HG02642 (cell line): Measurements from ENCODE around the gene ZAR1.
"Not testable (repeated sequence)": the region's sequence is repeated elsewhere in the genome, so short reads cannot be mapped to it uniquely, and the experiment has no call there.

Experiments
- ATAC-seq: cut with Tn5 transposase; IDR thresholded peaks from one replicate; pipeline ENCODE4 v1.9.1; 2021; ENCODE audit warnings: mild to moderate bottlenecking; ENCODE audit not compliant: unreplicated experiment, poor library complexity

ZAR1 gene

GRCh38 chr4:48490012-48490679 is at the start of gene ZAR1:
Gene ZAR1 (plus strand): TSS chr4:48490252. CDS start chr4:48490292, 40 bp downstream.
- no peak for ATAC-seq

DNA sequence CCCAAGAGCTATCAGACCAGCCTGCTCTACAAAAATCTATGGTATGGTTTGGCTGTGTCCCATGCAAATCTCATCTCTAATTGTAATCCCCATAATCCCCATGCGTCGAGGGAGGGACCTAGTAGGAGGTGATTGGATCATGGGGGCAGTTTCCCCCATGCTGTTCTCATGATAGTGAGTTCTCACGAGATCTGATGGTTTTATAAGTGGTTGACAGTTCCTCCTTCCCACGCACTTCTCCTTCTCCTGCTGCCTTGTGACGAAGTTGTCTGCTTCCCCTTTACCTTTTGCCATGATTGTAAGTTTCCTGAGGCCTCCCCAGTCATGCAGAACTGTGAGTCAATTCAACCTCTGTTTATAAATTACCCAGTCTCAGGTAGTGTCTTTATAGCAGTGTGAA is 49.1 kb upstream of the ZAR1 start:
- not testable (repeated sequence) for ATAC-seq

DNA sequence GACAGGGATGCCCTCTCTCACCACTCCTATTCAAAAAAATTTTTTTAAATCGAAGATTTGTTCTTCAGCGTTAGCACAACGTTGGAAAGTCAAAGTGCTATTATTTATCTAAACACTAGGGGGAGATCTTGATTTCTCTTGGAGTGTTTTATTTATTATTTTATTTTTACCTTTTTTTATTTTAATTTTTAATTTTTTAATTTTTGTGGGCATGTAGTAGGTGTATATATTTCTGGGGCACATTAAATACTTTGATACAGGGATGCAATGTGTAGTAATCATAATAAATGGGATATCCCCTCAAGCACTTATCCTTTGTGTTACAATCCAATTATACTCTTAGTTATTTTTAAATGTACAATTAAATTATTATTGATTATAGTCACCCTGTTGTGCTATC is 44.3 kb upstream of the ZAR1 start:
- ATAC-seq: no peak

DNA sequence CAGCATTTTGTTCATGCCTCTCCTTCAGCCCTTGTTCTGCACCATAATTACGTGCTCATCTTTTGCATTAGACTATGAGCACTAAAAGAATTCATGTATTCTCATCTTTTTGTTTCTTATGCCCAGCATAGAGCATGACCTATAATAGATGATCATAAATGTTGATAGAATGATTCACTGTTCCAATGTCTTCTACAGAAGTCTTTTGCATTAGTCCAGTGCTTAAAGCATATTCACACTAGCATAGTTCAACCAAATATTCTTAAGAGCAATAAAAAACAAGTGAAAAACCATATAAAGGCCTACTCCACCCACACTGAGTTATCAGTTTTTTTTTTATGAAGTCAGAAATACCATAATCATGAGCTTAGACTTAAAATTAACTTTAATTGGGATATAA is 43.4 kb upstream of the ZAR1 start:
- ATAC-seq: no peak

DNA sequence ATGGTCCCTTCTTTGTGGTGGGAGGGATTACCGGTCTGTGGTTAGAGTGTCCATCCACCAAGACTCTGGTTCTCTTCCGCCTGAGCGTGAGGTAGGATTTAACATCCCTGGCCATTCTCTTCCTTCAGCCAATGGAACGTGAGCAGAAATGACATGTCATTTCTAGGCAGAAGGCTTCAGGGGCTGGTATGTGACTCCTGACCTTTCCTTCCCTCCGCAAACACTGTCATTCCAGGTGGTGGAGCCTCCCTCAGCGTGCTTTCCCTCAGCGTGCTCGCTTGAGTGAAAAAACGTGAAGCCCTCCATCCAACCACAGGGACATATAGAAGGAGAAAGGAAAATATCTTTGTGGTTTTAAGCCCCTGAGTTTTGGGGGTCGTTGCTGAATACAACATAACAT is 40.9 kb upstream of the ZAR1 start:
- ATAC-seq: no peak

DNA sequence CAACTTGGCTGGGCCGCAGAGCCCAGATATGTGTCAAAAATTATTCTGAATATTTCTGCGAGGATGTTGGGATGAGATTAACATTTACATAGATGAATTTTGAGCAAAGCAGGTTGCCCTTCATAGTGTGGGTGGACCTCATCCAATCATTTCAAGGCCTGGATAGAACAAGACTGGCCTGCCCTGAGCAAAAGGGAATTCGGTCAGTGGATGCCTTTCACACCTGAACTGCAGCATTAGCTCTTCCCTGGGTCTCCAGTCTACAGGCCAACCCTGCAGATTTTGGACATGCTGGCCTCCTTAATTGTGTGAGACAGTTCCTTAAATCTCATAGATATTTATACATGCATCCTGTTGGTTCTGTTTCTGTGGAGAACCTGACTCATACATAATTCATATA is 39.3 kb upstream of the ZAR1 start:
- ATAC-seq: no peak

- ATAC-seq: not testable (repeated sequence)
These were observed 38.4 kb upstream of the ZAR1 start for GRCh38 chr4:48451656-48452055.

GRCh38 chr4:48454591-48454990 is 35.5 kb upstream of the ZAR1 start:
- ATAC-seq: no peak

DNA sequence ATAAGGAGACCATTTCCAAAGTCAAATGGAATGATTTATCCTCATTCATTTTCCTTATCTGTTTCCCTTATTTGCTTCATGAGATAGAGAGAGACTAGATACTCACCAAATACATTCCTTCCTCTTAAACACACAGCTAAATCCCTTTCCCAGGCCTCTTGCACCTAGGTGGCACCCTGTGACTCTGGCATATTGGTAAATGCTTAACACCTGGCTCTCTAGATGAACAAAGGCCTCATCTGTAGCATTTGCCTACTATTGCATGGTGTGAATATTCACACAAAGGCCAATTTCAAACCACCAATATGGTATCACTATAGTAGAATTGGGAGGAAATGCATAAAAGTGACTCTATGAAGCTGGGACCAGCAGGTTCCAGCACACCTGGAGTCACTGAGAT is 29.1 kb upstream of the ZAR1 start:
- ATAC-seq: no peak

DNA sequence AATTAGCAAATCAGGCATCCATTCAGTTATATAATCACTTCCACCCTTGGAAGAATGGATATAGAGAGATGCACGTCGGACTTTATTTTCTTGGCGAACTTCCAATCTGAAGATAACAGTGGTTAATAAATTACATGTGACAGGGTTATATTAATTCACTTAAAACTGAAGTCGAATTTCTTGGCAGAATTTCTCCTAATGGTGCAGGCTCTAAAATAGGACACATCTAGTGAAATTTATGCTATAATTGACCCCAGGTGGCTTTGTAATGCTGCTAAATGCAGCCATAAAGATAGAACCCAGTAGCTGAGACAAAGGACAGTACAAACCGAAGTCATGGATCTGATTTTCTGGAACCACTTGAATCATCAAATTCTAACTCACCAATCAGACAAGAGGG is 27.7 kb upstream of the ZAR1 start:
- ATAC-seq: no peak

- ATAC-seq: no peak
These were observed 22.6 kb upstream of the ZAR1 start for GRCh38 chr4:48467442-48467841.

DNA sequence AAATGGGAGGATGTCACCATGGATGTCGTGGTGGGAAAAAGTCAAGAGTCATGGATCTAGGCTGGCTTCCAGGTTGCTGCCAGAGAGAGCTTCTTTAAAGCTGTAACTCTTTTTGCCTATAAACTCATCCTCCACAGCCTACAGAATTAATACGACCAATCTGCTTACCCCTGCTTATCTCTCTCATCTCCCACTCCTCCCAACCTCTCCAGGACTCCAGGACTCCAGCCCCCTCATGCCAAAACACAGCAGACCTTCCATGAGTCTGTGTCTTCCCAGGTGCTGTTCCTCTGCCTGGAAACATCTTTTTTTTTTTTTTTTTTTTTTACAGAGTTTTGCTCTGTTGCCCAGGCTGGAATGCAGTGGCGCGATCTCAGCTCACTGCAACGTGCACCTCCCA is 22.2 kb upstream of the ZAR1 start:
- ATAC-seq: no peak

DNA sequence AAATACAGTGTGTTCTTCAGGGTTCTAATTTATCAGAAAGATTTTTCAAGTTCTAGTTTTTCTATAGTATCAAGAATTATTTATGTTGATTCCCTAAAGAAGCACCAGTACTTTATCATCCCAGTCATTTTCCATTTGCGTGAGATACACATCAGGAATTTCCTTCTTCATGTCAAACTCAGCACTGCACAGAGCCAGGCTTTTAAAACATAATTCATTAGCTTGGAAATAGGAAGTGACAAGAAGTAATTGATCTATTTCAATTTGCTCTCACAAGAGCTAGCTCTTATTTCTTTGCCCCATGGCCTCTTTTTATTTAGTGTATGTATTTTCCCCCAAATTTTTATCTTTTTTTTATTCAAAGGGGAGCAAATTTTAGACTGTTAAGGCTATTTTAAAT is 19.9 kb upstream of the ZAR1 start:
- no peak for ATAC-seq

- no peak for ATAC-seq
These were observed 19.5 kb upstream of the ZAR1 start for GRCh38 chr4:48470570-48470969.

DNA sequence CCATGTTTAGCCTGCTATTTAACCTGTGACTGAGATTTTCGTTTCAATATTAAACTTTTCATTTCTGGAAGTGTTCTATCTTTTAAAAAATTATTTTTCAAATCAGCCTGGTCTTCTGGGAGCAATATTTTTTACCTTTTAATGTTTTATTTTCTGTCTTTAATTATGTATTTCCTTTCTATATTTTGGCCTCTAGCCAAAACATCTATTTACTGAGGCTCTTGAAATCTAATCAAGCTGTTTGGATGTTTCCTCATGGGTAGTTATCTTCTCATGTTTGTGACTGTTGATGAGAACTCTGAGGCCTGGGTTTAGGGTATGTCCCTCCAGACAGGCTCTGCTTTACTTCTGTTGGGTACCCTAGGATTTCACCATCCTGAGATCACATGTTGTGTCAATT is 17.3 kb upstream of the ZAR1 start:
- no peak for ATAC-seq

DNA sequence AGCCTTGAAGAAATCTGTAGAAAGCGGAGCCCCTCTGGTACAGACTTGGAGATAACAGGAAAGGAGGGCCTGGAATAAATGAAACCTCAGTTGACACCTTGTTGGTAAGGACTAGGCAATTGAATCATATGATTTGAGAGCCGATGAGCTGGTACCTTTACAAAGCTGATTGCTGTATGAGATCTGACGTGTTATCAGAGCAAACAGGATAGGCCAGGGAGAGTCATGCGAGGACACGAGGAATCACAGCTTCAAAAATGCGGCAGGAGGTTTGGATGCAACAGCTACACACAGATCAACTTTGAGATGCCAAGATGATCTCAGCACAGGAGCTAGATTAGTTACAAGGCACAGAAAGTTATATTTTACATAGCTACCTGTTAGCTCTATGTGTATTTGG is 14.3 kb upstream of the ZAR1 start:
- no peak for ATAC-seq

- ATAC-seq: no peak
These were observed 11.8 kb upstream of the ZAR1 start for GRCh38 chr4:48478273-48478672.

DNA sequence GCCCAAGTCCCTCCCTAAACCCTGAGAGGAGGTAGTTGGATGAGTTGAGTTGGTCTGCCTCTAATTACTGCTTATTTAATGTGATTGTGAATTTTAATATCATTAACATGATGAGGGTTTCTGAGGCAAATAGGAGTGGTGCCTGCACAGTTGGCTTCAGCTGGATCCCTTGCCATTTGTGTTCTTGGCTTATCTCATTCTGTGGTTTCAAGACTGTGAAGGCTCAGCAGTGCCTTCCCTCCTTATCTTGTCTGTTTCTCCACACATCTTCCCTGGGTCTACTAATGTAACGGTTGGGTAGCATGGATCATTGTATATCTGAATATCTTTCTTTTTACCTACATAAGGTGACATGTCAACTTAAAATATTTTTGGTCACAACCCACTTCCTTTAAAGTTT is 8.5 kb upstream of the ZAR1 start:
- no peak for ATAC-seq

DNA sequence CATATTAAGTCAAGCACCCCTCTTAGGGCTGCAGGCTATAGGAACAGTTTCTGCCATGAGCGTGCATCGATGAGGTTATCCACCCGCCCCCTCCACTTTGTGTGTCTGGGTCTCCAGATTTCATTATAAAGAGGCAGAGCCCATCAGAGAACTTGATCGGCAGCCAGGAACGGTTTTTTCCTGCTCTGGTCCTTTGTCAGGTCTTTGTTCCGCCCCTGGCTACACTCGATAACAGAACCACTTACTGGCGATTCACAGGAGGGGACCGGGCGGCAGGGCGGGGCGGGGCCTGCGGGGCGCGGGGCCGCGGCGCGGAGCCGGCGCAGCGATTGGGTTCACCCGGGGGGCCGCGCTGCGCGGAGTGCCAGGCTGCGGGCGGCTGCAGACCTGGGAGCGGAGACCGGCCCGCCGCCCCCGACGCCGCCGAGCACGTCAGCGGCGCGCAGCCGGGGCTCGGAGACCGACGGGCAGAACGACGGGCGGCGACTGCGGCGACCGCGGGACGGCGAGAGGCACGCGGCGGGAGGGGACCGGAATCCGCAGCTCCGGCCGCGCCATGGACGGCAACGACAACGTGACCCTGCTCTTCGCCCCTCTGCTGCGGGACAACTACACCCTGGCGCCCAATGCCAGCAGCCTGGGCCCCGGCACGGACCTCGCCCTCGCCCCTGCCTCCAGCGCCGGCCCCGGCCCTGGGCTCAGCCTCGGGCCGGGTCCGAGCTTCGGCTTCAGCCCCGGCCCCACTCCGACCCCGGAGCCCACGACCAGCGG is 6.9 kb upstream of the ZAR1 start, which contains the start of gene SLC10A4:
SLC10A4 (plus strand) TSS at position 338 of the 771 bp plus-strand sequence; CDS start at position 557, 219 bp downstream.
- ATAC-seq: no peak

- no peak for ATAC-seq
These were observed 6.1 kb upstream of the ZAR1 start for GRCh38 chr4:48483777-48484493.

DNA sequence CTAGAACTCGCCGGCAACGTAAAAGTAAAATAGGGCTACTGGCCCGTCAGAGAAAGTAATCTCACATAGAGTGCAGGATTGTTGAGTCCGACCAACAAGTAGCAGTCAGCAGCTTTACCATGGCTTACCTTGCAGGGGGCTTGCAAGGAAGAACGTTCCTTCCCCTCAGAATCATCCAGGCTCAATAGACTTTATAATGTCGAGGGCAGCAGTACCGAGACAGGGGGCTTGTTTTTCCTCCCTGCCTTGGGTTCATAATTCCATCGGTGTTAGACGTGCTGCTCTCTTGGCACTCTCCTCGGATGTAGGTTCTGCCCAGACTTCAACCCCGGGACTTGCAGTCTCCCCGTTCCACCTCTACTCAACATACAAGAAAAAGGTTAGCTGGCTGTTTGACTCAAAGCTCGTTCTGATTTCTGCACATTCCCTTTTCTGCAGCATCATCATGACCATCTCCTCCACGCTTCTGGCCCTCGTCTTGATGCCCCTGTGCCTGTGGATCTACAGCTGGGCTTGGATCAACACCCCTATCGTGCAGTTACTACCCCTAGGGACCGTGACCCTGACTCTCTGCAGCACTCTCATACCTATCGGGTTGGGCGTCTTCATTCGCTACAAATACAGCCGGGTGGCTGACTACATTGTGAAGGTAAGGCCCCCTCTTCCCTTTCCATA is 5.4 kb upstream of the ZAR1 start:
- no peak for ATAC-seq
